Activated CD8-positive, alpha-beta T cell treated with anti-CD3 and anti-CD28 coated beads, Interleukin-2, amount 10 ng/mL, durations not matched to agents 7 days and 5 days (primary cell): Measurements from ENCODE around the gene DPP6. TPM values are rescaled to one million over a fixed set of nuclear protein-coding genes. Genes with fewer than 3 reads are reported as not detected.
"Not testable (repeated sequence)": the region's sequence is repeated elsewhere in the genome, so short reads cannot be mapped to it uniquely, and the experiment has no call there.

Experiments used
- ATAC-seq: fragments of 150-1000 bp; cut with Tn5 transposase; one replicate; pipeline ENCODE4 v1.10.0; 2021; ENCODE audit warnings: moderate library complexity
- CTCF ChIA-PET: fragments of 350-600 bp; sonication (Branson Sonifier 250); formaldehyde crosslinking; loops from one replicate; lab custom pipeline; 2021; ENCODE audit warnings: antibody characterized with exemption; lab: Charles Lee
- POLR2A ChIA-PET: fragments of 350-600 bp; sonication (Branson Sonifier 250); formaldehyde crosslinking; loops from one replicate; lab custom pipeline; 2021; ENCODE audit warnings: antibody characterized with exemption; lab: Charles Lee
- DNase-seq: peaks from one replicate; pipeline ENCODE4 v3.0.0-alpha.2; 2020
- H3K27ac Mint-ChIP-seq: one replicate; pipeline ENCODE4 v1.8.0; 2021; ENCODE audit warnings: mild to moderate bottlenecking, mixed read lengths
- H3K27me3 Mint-ChIP-seq: one replicate; pipeline ENCODE4 v1.8.0; 2021; ENCODE audit warnings: low read depth, mixed read lengths
- H3K36me3 Mint-ChIP-seq: one replicate; pipeline ENCODE4 v1.8.0; 2021; ENCODE audit warnings: low read depth, mixed read lengths
- H3K4me1 Mint-ChIP-seq: one replicate; pipeline ENCODE4 v1.8.0; 2021; ENCODE audit warnings: low read depth, mixed read lengths
- H3K4me3 Mint-ChIP-seq: one replicate; pipeline ENCODE4 v1.8.0; 2021; ENCODE audit warnings: mild to moderate bottlenecking, mixed read lengths
- H3K9me3 Mint-ChIP-seq: one replicate; pipeline ENCODE4 v1.8.0; 2022; ENCODE audit warnings: mixed read lengths; ENCODE audit not compliant: insufficient read depth
- total RNA-seq, 2 experiments: library from RNA; stranded (reverse); gene quantifications; one replicate each; pipeline ENCODE4 v1.2.3, GENCODE V29; 2021

Gene DPP6
- total RNA-seq, 2 experiments from 2014 or later: not detected

DNA sequence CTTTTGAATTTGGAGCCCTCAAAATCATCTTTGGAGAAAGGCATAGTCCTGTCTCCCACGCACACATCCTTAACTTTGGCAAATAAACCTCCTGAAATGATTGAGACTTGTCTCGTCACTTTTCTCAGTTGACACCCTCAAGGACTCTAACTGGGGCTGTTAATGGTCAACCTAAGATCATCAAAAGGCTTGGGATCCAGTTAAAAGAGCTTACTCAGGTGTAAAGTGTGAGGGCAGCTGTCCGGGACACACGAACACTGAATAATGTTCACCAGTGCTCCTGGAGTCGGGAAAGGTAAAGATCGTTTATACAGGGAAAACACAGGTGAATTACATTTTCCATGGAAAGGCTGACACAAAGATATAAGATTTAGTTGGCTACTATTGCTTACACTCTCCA, 866.1 kb downstream of the DPP6 start:
- Mint-ChIP-seq H3K4me3 (no peak overlapping the region), H3K27me3 (peaks cover 9% of the 10 kb centered on the region), H3K4me1 (peaks cover 4% of the 10 kb centered on the region), H3K27ac (no peak overlapping the region), H3K9me3 (no peaks in the 10 kb centered on the region), H3K36me3 (no peaks in the 10 kb centered on the region)
- ChIA-PET CTCF (interaction anchor here (3.2 kb wide), 1 partner anchor 9 kb away, joined by 17 read pairs; no protein-coding TSS in a partner anchor), POLR2A (no interaction called here)
- no peak for ATAC-seq
- no peak for DNase-seq

DNA sequence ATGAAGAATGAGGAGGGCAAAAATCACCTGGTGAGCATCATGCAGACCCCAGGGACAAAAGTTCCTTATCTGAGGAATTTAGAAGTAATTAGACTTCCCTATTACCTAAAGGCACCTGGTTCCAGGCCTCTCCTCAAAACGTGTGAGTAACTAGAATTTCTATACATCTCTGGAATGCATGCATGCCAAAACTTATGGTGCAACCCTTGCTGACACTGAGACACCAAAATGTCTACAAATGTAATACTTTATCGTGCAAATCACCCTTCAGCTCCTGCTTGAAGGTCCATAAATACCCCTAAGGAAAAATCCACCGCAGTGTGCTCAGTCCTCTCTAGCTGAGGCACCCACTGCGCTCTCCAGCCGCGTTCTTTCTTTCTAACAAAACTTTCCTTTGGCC, 866.5 kb downstream of the DPP6 start:
- Mint-ChIP-seq H3K4me3 (no peak overlapping the region), H3K9me3 (no peaks in the 10 kb centered on the region), H3K27ac (no peak overlapping the region), H3K27me3 (peaks cover 13% of the 10 kb centered on the region), H3K4me1 (peaks cover 3% of the 10 kb centered on the region), H3K36me3 (no peaks in the 10 kb centered on the region)
- POLR2A ChIA-PET: no interaction called here
- no peak for DNase-seq
- ATAC-seq: no peak
- CTCF ChIA-PET: interaction anchor here (3.2 kb wide), 1 partner anchor 9 kb away, joined by 17 read pairs; no protein-coding TSS in a partner anchor

DNA sequence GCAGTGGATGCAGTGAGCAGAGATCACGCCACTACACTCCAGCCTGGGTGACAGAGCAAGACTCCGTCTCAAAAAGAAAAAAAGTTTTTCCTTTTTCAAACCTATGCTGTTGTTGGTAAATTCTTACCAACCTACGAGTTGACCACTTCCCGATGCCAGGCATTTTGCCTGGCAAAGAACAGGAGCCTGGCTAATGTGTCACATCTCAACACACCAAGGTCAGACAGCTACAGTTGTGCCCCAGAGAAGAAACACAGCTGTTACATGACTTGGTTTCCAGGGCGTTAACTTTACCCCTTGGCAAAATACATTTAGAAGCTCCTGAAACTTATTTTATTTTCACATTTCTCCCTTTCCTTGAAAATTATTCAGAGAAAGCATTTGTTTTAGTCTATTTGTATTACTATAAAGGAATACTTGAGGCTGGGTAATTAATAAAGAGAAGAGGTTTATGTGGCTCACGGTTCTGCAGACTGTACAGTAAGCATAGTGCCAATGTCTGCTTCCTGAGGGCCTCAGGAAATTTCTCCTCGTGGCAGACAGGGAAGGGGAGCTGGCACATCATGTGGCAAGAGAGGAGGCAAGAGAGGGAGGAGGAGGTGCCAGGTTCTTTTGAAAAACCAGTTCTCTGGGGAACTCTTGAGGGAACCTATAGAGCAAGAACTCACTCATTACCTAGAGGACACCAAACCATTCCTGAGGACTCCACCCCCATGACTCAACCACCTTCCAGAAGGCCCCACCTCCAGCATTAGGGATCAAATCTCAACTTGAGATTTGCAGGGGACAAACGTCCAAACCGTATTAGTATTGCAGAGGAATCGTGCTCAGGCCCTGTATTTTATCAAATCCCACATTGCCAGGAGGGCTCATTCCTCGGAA, 867.4 kb downstream of the DPP6 start:
- H3K36me3 Mint-ChIP-seq: no peaks in the 10 kb centered on the region
- ChIA-PET POLR2A (no interaction called here), CTCF (interaction anchor here (3.2 kb wide), 1 partner anchor 8 kb away, joined by 17 read pairs; no protein-coding TSS in a partner anchor)
- H3K4me3 Mint-ChIP-seq: no peak overlapping the region
- no peak for DNase-seq
- no peak for ATAC-seq
- H3K4me1 Mint-ChIP-seq: no peaks in the 10 kb centered on the region
- H3K27me3 Mint-ChIP-seq: peaks cover 10% of the 10 kb centered on the region
- H3K27ac Mint-ChIP-seq: no peak overlapping the region
- H3K9me3 Mint-ChIP-seq: no peaks in the 10 kb centered on the region

DNA sequence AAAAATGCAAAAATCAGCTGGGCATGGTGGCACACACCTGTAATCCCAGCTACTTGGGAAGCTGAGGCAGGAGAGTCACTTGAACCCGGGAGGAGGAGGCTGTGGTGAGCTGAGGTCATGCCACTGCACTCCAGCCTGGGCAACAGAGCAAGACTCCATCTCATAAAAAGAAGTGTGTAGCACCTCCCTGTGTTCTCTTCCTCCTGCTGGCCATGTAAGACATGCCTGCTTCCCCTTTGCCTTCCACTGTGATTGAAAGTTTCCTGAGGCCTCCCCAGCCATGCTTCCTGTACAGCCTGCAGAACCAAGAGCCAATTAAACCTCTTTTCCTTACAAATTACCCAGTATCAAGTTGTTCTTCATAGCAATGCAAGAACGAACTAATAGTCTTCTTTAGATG, 870.3 kb downstream of the DPP6 start:
- ATAC-seq, H3K4me1 Mint-ChIP-seq, DNase-seq, POLR2A ChIA-PET, H3K9me3 Mint-ChIP-seq, H3K27me3 Mint-ChIP-seq, H3K36me3 Mint-ChIP-seq, H3K4me3 Mint-ChIP-seq, H3K27ac Mint-ChIP-seq: not testable (repeated sequence)
- CTCF ChIA-PET: interaction anchor here (1.5 to 3.9 kb wide), 2 partner anchors 9 to 423 kb away, joined by 5 to 19 read pairs; no protein-coding TSS in a partner anchor

DNA sequence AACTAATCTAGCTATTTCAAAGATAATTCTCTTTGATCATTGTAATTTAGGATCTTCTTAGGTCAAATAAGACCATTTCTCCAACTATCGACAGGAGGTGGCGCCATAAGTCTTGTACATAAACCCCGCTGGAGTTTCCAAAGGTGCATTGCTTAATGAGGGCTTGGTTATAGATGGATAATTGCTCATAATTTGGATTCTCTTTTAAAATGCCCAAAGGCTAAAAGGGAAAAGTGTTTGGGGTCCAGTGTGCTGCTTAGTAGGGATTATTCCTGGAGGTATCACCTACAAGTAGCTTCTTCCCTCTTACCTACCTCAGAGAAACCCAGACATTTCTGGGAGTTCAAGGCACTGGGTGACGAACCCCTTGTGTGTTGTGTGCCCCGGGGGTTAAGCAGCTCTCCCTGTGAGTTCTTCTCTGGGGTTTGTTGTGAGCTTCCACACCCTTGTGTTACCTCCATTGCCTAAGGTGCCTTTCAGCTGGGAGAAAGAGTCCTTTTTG, 875.5 kb downstream of the DPP6 start:
- H3K4me3 Mint-ChIP-seq: peak overlapping the region; percentile 96

DNA sequence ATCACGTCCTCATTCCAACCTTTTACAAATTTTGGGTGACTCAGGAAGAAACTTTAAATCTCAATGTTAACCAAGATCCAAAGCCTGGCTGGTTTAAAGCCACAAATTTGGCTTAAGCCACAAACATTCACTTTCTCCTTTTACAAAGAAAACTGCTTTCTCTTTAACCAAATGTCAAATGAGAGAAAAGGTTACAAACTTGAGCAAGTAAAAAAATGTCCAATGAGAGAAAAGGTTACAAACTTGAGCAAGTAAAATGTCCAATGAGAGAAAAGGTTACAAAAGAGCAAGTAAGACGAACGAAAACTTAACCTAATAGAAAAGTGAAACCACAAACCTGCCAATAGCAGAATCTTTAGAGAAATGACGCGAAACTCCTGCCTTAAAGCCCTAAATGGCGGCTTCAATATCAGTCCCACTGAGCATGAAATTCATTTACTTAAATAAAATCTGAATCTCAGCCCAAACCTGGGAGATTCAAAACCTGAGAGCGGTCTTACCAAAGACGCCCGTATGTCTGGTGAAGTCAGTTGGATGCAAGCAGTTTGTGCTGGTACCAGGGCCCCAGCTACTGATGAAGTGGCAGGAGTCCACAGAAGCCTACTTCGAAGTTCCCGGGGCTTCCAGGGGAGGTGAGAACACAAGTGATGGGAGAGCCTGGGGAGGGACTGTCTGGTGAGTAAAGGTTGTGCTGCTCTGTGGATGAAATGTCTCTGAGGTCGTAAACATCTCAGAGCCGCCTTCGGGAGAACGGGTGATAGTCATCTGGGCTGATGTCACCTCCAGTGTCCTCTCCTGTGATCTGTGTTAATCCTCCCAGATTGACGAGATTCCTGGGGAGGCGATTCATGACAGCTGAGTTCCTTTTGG, 876.2 kb downstream of the DPP6 start:
- H3K27me3 Mint-ChIP-seq: peaks cover 4% of the 10 kb centered on the region

More for the DNA sequence above, 875.5 kb downstream of the DPP6 start:
- Mint-ChIP-seq H3K27ac (peak overlapping the region; percentile 92), H3K4me1 (peaks cover 25% of the 10 kb centered on the region), H3K27me3 (peaks cover 6% of the 10 kb centered on the region), H3K9me3 (no peaks in the 10 kb centered on the region), H3K36me3 (peaks cover 6% of the 10 kb centered on the region)
- ChIA-PET CTCF (interaction anchor here (0.6 to 3.1 kb wide), 59 partner anchors 9 to 840 kb away, joined by 3 to 53 read pairs (median 5); partner anchors contain the start of genes HTR5A, INSIG1 and PAXIP1), POLR2A (interaction anchor here (0.8 to 2.8 kb wide), 4 partner anchors 76 to 486 kb away, joined by 3 to 14 read pairs (median 8); partner anchors contain the start of genes INSIG1 and PAXIP1)
- peak; percentile 88 for DNase-seq
- peak; percentile 69 for ATAC-seq

DNA sequence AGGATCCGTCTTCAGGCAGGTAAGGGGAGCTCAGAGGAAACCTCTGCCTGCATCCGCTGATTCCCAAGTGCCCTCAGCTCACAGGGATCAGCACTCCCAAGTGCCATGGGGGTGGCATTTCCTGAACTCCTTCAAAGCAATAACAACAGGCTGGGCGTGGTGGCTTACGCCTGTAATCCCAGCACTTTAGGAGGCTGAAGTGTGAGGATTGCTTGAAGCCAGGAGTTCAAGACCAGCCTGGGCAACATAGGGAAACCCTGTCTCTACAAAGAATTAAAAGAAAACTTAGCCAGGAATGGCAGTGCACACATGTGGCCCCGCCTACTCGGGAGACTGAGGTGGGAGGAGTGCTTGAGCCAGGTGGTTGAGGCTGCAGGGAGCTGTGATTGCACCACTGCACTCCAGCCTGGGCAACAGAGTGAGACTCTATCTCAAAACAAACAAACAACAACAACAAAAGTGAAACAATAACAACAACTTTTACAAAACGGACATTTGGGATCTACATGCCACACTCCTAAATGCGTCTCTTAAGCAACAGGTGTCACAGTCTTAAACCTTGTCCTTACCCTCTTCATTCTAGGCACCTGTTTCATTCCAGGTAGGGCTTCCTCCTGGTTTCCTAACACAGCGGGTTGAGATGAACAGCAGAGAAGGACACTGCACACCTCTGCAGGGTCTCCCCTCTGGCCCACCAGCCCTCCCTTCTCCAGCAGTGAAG, 877.0 kb downstream of the DPP6 start:
- ATAC-seq: no peak
- Mint-ChIP-seq H3K36me3 (peaks cover 17% of the 10 kb centered on the region), H3K27me3 (peaks cover 2% of the 10 kb centered on the region), H3K9me3 (peaks cover 10% of the 10 kb centered on the region), H3K27ac (peak overlapping the region; percentile 92), H3K4me1 (peaks cover 25% of the 10 kb centered on the region), H3K4me3 (peak overlapping the region; percentile 96)
- DNase-seq: no peak
- ChIA-PET CTCF (interaction anchor here (2.0 to 3.1 kb wide), 8 partner anchors 15 to 451 kb away, joined by 6 to 39 read pairs (median 14); partner anchors contain the start of gene INSIG1), POLR2A (interaction anchor here (2.4 to 2.8 kb wide), 2 partner anchors 74 to 369 kb away, joined by 12 to 14 read pairs; partner anchors contain the start of genes INSIG1 and PAXIP1)

More for the DNA sequence above, 876.2 kb downstream of the DPP6 start:
- ChIA-PET POLR2A (interaction anchor here (0.8 to 2.8 kb wide), 4 partner anchors 75 to 485 kb away, joined by 3 to 14 read pairs (median 8); partner anchors contain the start of genes INSIG1 and PAXIP1), CTCF (interaction anchor here (0.6 to 3.1 kb wide), 43 partner anchors 10 to 839 kb away, joined by 3 to 53 read pairs (median 7); partner anchors contain the start of genes HTR5A and INSIG1)
- peaks cover 12% of the 10 kb centered on the region for H3K36me3 Mint-ChIP-seq
- peak overlapping the region; percentile 96 for H3K4me3 Mint-ChIP-seq
- peaks cover 5% of the 10 kb centered on the region for H3K9me3 Mint-ChIP-seq
- H3K27ac Mint-ChIP-seq: peak overlapping the region; percentile 92
- peak; percentile 62 for DNase-seq
- peaks cover 25% of the 10 kb centered on the region for H3K4me1 Mint-ChIP-seq
- peak; percentile 87 for ATAC-seq

DNA sequence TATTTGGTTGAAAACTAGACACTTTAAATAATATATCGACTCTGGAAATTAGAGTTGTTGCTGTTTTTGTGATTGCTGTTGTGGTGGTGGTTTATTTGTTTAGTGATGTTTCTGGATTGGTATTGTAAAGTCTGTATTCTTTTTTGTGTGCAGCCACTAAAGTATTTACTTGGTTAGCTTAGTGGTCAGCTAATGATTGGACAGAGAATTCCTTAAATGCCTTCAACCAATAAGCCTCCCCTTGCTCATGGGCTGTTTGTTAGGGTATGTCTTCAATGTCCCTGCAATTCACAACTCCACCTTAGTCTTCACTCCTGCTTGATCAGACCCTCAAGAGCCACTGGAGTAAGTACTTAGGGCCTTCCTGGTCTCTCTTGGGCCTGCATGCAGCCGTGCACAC, 879.7 kb downstream of the DPP6 start:
- peaks cover 25% of the 10 kb centered on the region for H3K4me1 Mint-ChIP-seq
- no peaks in the 10 kb centered on the region for H3K27me3 Mint-ChIP-seq
- peaks cover 19% of the 10 kb centered on the region for H3K9me3 Mint-ChIP-seq
- H3K27ac Mint-ChIP-seq: no peak overlapping the region
- DNase-seq (no peak), ATAC-seq (no peak)
- ChIA-PET POLR2A (no interaction called here), CTCF (no interaction called here)
- H3K4me3 Mint-ChIP-seq: no peak overlapping the region
- H3K36me3 Mint-ChIP-seq: peaks cover 33% of the 10 kb centered on the region

DNA sequence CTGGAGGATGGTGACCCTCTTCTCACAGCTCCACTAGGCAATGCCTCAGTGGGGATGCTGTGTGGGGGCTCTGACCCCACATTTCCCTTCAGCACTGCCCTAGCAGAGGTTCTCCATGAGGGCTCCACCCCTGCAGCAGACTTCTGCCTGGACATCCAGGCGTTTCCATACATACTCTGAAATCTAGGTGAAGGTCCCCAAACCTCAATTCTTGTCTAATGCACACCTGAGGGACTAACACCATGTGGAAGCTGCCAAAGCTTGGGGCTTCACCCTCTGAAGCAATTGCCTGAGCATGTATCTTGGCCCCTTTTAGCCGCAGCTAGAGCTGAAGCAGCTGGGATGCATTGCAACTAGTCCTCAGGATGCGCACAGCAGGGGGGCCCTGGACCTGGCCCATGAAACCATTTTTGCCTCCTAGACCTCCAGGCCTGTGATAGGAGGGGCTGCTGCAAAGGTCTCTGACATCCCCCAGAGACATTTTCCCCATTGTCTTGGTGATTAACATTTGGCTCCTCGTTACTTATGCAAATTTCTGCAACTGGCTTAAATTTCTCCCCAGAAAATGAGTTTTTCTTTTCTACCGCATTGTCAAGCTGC, 882.3 kb downstream of the DPP6 start:
- CTCF ChIA-PET, ATAC-seq, POLR2A ChIA-PET, H3K27me3 Mint-ChIP-seq, H3K4me3 Mint-ChIP-seq, DNase-seq, H3K27ac Mint-ChIP-seq: not testable (repeated sequence)
- Mint-ChIP-seq H3K36me3 (peaks cover 32% of the 10 kb centered on the region), H3K4me1 (peaks cover 14% of the 10 kb centered on the region), H3K9me3 (peaks cover 19% of the 10 kb centered on the region)

DNA sequence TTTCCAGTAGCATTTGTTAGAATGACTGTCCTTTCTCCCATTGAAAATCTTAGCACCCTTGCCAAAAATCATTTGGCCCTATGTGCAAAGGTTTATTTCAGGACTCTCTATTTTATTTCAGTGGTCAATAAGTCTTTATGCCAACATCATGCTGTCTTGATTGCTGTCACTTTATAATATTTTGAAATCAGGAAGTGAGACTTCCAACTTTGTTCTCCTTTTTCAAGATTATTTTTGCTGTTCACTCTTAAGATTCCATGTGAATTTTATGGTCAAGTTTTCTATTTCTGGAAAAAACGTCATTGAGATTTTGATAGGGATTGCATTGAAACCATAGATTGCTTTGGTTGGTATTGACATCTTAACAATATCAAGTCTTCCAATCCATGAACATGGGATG, 885.6 kb downstream of the DPP6 start:
- no peak overlapping the region for H3K4me3 Mint-ChIP-seq
- H3K27ac Mint-ChIP-seq: no peak overlapping the region
- no peaks in the 10 kb centered on the region for H3K27me3 Mint-ChIP-seq
- ATAC-seq: no peak
- POLR2A ChIA-PET: no interaction called here
- H3K4me1 Mint-ChIP-seq: no peaks in the 10 kb centered on the region
- CTCF ChIA-PET: no interaction called here
- peaks cover 19% of the 10 kb centered on the region for H3K9me3 Mint-ChIP-seq
- no peak for DNase-seq
- H3K36me3 Mint-ChIP-seq: peaks cover 39% of the 10 kb centered on the region
